ENCODE measurements around the gene TTLL9.

The TTLL9 gene

DNA sequence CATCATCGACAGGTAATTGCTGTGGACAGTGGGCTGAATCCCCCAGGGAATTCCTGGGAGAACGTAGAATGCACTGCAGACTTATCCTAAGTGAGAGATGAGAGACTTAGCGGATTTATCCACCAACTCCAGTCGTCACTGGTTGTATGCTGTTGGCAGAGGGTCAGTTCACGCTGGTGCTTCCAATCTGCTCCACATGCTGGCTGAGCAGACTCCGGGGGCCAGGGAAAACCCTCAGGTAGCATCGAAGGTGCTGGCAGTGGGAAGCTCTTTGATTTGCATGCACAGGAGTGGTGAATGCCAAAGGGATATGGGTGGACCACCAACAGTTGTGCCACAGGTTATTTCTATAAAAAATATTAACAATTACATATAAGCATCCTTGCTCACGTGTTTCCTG is 20.2 kb downstream of the TTLL9 start:
- DNase-seq (ENCODE audit: extremely low read depth, insufficient read length) = no peak
- Histone ChIP-seq H3K36me3 (ENCODE audit: control insufficient read depth, insufficient read depth, low read length) (no peaks in the 10 kb centered on the region), H3K27me3 (replicated peaks; ENCODE audit: control insufficient read depth, insufficient read depth, low read length) (no peaks in the 10 kb centered on the region), H3K4me3 (replicated peaks; ENCODE audit: low read depth, low read length) (no peak overlapping the region)
- TF ChIP-seq, protein P1, sequence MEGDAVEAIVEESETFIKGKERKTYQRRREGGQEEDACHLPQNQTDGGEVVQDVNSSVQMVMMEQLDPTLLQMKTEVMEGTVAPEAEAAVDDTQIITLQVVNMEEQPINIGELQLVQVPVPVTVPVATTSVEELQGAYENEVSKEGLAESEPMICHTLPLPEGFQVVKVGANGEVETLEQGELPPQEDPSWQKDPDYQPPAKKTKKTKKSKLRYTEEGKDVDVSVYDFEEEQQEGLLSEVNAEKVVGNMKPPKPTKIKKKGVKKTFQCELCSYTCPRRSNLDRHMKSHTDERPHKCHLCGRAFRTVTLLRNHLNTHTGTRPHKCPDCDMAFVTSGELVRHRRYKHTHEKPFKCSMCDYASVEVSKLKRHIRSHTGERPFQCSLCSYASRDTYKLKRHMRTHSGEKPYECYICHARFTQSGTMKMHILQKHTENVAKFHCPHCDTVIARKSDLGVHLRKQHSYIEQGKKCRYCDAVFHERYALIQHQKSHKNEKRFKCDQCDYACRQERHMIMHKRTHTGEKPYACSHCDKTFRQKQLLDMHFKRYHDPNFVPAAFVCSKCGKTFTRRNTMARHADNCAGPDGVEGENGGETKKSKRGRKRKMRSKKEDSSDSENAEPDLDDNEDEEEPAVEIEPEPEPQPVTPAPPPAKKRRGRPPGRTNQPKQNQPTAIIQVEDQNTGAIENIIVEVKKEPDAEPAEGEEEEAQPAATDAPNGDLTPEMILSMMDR (IDR thresholded peaks at IDR 0.05; ENCODE audit: insufficient read depth, low read length, poor library complexity, severe bottlenecking) = no peak

DNA sequence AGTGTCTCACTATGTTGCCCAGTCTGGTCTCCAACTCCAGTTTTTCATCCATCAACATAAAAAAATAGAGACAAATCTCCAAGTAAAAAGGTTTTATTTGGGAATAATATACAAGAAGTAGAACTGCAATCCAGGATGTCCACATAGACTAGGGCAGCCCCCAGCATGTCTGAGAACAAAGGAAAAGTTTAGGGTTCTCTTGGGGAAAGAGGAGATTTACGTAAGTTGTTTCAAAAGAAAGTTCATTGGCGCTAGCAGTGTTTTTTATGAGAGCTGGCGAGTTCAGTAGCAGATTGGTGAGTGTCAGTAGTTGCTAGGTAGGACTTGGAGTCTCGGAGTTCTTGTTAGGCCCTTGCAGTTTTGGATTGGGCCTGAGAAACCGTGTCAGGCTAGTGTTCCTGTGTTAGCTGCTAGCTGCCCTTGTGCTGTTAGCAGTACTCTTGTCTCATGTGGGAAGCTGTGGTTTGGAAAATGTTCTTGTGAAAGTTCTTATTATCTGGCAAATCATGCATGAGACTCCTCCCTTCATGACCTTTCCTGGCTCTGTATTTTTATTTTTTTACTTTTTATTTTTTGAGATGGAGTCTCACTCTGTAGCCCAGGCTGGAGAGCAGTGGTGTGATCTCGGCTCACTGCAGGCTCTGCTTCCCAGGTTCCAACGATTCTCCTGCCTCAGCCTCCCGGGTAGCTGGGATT is 24.7 kb downstream of the TTLL9 start:
- peak; percentile 28 for DNase-seq (ENCODE audit: extremely low read depth, insufficient read length)
- Histone ChIP-seq H3K27me3 (replicated peaks; ENCODE audit: control insufficient read depth, insufficient read depth, low read length) (no peaks in the 10 kb centered on the region), H3K36me3 (ENCODE audit: control insufficient read depth, insufficient read depth, low read length) (no peaks in the 10 kb centered on the region), H3K4me3 (replicated peaks; ENCODE audit: low read depth, low read length) (no peak overlapping the region)
- TF ChIP-seq, protein P1 (IDR thresholded peaks at IDR 0.05; ENCODE audit: insufficient read depth, low read length, poor library complexity, severe bottlenecking) = no peak

DNA sequence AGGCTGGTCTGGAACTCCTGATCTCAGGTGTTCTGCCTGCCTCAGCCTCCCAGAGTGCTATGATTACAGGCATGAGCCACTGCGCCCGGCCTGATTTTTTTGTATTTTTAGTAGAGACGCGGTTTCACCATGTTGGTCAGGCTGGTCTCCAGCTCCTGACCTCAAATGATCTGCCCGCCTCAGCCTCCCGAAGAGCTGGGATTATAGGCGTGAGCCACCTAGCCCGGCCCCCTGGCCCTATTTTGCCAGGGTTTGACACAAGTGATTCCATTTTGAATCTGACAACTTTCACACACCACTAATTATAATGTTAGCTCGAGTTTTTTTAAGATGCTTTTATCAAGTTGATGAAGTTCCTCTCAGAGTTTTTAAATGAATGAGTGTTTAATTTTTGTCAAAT is 25.6 kb downstream of the TTLL9 start:
- DNase-seq (ENCODE audit: extremely low read depth, insufficient read length) = no peak
- Histone ChIP-seq H3K36me3 (ENCODE audit: control insufficient read depth, insufficient read depth, low read length) (no peaks in the 10 kb centered on the region), H3K4me3 (replicated peaks; ENCODE audit: low read depth, low read length) (no peak overlapping the region), H3K27me3 (replicated peaks; ENCODE audit: control insufficient read depth, insufficient read depth, low read length) (no peaks in the 10 kb centered on the region)
- TF ChIP-seq, protein P1 (IDR thresholded peaks at IDR 0.05; ENCODE audit: insufficient read depth, low read length, poor library complexity, severe bottlenecking) = no peak

DNA sequence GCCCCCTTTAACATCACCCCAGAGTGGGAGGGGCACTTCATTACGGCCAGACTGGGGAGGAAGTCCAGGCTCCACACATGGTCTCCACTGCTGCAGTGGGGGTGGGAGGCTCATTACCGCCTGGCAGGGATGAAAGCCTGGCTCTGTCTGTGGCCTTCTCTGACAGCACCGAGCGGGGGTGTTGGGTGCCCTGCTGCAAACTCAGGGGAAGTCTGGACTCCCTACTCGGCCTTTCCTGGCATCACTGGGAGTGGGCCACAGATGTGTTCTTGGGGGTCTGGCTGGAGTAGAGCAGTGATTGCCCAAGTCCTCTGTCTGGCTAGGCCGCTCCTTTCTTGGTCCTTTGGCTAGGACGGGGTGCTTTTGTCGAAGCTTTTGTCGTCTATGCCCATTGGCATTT is 27.1 kb downstream of the TTLL9 start:
- TF ChIP-seq, protein P1 (IDR thresholded peaks at IDR 0.05; ENCODE audit: insufficient read depth, low read length, poor library complexity, severe bottlenecking) = no peak
- Histone ChIP-seq H3K36me3 (ENCODE audit: control insufficient read depth, insufficient read depth, low read length) (no peaks in the 10 kb centered on the region), H3K4me3 (replicated peaks; ENCODE audit: low read depth, low read length) (no peak overlapping the region), H3K27me3 (replicated peaks; ENCODE audit: control insufficient read depth, insufficient read depth, low read length) (no peaks in the 10 kb centered on the region)
- no peak for DNase-seq (ENCODE audit: extremely low read depth, insufficient read length)

DNA sequence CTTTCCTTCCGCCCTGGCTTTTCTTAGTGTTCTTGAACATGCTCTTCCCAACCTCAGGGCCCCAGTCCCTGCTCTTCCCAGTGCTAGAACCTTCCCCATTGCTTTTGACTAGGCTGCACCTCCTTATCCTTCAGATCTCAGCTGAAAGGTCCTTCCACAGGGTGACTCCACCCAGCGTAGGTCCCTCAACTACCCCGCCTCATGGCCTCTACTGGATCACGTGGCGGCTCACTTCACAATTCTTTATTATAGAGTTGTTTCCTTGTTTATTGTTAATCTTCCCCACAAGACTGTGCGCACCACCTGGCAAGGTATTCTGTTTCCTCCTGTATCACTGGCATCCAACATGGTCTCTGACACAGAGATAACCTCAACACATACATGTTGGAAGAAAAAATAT is 31.2 kb downstream of the TTLL9 start:
- DNase-seq (ENCODE audit: extremely low read depth, insufficient read length) = no peak
- H3K27me3 ChIP-seq (replicated peaks; ENCODE audit: control insufficient read depth, insufficient read depth, low read length) = no peaks in the 10 kb centered on the region
- TF ChIP-seq, protein P1 (IDR thresholded peaks at IDR 0.05; ENCODE audit: insufficient read depth, low read length, poor library complexity, severe bottlenecking) = no peak
- no peak overlapping the region for H3K4me3 ChIP-seq (replicated peaks; ENCODE audit: low read depth, low read length)
- no peaks in the 10 kb centered on the region for H3K36me3 ChIP-seq (ENCODE audit: control insufficient read depth, insufficient read depth, low read length)
